Measurements from ENCODE around the gene KSR1. TPM values are rescaled to one million over a fixed set of nuclear protein-coding genes. Genes with fewer than 3 reads are reported as not detected.

Gene KSR1
- total and polyA plus RNA-seq, 9 of the 15 experiments (the other 6 are each of a cell fraction or from before 2014, with no cell fraction given), result 1.4 to 51.7 (median 18.4) TPM

GRCh38 chr17:27531469-27531961 is 75.3 kb downstream of the KSR1 start:
- intact Hi-C loops (cut with micrococcal nuclease) (loop anchor here (1.0 kb wide), 1 partner anchor 38 kb away; no protein-coding TSS in a partner anchor), in situ Hi-C loops (cut with MboI) (no loop called here)
- H3K4me1 ChIP-seq (replicated peaks in 1 of 2; ENCODE audit: control insufficient read depth in 2 of 2, insufficient read depth in 2 of 2, low read length in 2 of 2), result peaks cover 39 to 81% of the 10 kb centered on the region in 2 experiments
- no peaks in the 10 kb centered on the region for H3K9me1 ChIP-seq (ENCODE audit: control insufficient read depth, insufficient read depth, low read length)
- 64% methylated on average over 6 of the region's 6 CpGs for WGBS (ENCODE audit: insufficient coverage, low coverage, missing lambda C conversion rate)
- 0 out of 2 replicates have a peak, but pooled peaks have one; percentile 33 for TF ChIP-seq C11orf30 (IDR thresholded peaks at IDR 0.05; ENCODE audit: low read depth)
- TF ChIP-seq ZKSCAN8 (CRISPR knock-in tag; IDR thresholded peaks at IDR 0.05), result no peak
- TF ChIP-seq ZNF12 (CRISPR knock-in tag; IDR thresholded peaks at IDR 0.05), result peak; percentile 76; the same call in 1 of the 2 replicates
- 0 out of 2 replicates have a peak, but pooled peaks have one; percentile 9 for TF ChIP-seq MAFG (tag; conservative IDR thresholded peaks at IDR 0.05)
- peak; percentile 55; the same call in 1 of the 2 replicates for TF ChIP-seq NFE2 (IDR thresholded peaks at IDR 0.05; ENCODE audit: low read depth)
- TF ChIP-seq BCOR (IDR thresholded peaks at IDR 0.05), result no peak
- no peak for TF ChIP-seq ZNF311 (CRISPR knock-in tag; IDR thresholded peaks at IDR 0.05)
- TF ChIP-seq CHD4 (IDR thresholded peaks at IDR 0.05; ENCODE audit: insufficient read depth, insufficient replicate concordance, low read depth, low read length, poor library complexity, severe bottlenecking), result no peak
- TF ChIP-seq MCM7 (IDR thresholded peaks at IDR 0.05), result no peak
- TF ChIP-seq TAL1 (IDR thresholded peaks at IDR 0.05), result no peak
- no peak for TF ChIP-seq GTF2B (IDR thresholded peaks at IDR 0.05; ENCODE audit: extremely low read depth, insufficient read length)
- TF ChIP-seq POLR2AphosphoS2 (IDR thresholded peaks at IDR 0.05; ENCODE audit: low read length), result no peak
- ATAC-seq, result peak; percentile 12
- no peaks in the 10 kb centered on the region; the same call in 2 of the 3 replicates for H3K36me3 ChIP-seq (ENCODE audit: control insufficient read depth, insufficient read depth, low read length)
- H3K27me3 ChIP-seq (ENCODE audit: control insufficient read depth in 2 of 2, insufficient read depth in 2 of 2, low read length in 2 of 2), result no peaks in the 10 kb centered on the region
- ChIA-PET CTCF (ENCODE audit: low intra/inter-chr PET ratio) (no interaction called here), POLR2A (interaction anchor here (0.8 to 1.3 kb wide), 4 partner anchors 9 to 46 kb away, joined by 3 to 4 read pairs (median 4); no protein-coding TSS in a partner anchor)
- H2AFZ ChIP-seq (ENCODE audit: low read depth, low read length), result no peak overlapping the region
- peak overlapping the region; percentile 16; the same call in 1 of the 2 replicates for H3K4me2 ChIP-seq (ENCODE audit: insufficient read depth, low read length)
- H3K4me3 ChIP-seq, result no peak overlapping the region
- FAIRE-seq, result no peak
- DNase-seq (ENCODE audit: extremely low read depth in 1 of 4, low spot score in 3 of 4), result no peak
- peak overlapping the region; percentile 36 to 81; a peak in 3 of 4 replicates for H3K9ac ChIP-seq (ENCODE audit: insufficient read depth in 1 of 2, low read depth in 2 of 2, low read length in 2 of 2)
- H3K79me2 ChIP-seq (ENCODE audit: control insufficient read depth, insufficient read depth, low read length), result peaks cover 92% of the 10 kb centered on the region
- no TSS peak for BruUV-seq (replicated peaks)
- peak overlapping the region; percentile 33; the same call in 1 of the 3 replicates for H3K27ac ChIP-seq (ENCODE audit: extremely low read depth, low read depth, low read length)
- H3K9me3 ChIP-seq (replicated peaks; ENCODE audit: control insufficient read depth, insufficient read depth, low read depth, low read length), result no peaks in the 10 kb centered on the region
- peaks cover 20% of the 10 kb centered on the region for H4K20me1 ChIP-seq (replicated peaks; ENCODE audit: control insufficient read depth, insufficient read depth, low read length)
